Esophagus muscularis mucosa (tissue), 4 donors: ENCODE results near the gene AIG1. TPM values are rescaled to one million over a fixed set of nuclear protein-coding genes. Genes with fewer than 3 reads are reported as not detected.

Source experiments
- DNase-seq: peaks from one replicate; pipeline ENCODE4 v3.0.0-alpha.2; 2017; ENCODE audit errors: extremely low spot score
- H3K27ac ChIP-seq, 4 donors: fragments of 200-600 bp; sonication (generic); replicated peaks in 1 of 4; 1 replicate in 3 of 4; 2 replicates in 1 of 4; pipeline ENCODE4 v1.5.1; 2016 to 2019; ENCODE audit warnings: mild to moderate bottlenecking in 1 of 4
- H3K27me3 ChIP-seq, 4 donors: fragments of 200-600 bp; sonication (generic); one replicate each; pipeline versions ENCODE4 v1.5.1 to v1.6.0; 2016 to 2019
- H3K36me3 ChIP-seq, 4 donors: fragments of 200-600 bp; sonication (generic); one replicate each; pipeline ENCODE4 v1.5.1; 2016 to 2019
- H3K4me1 ChIP-seq, 4 donors: fragments of 200-600 bp; sonication (generic); one replicate each; pipeline ENCODE4 v1.5.1; 2016 to 2019
- H3K4me3 ChIP-seq, 4 donors: fragments of 200-600 bp; sonication (generic); 1 replicate in 2 of 4; 2 replicates in 2 of 4; pipeline ENCODE4 v1.5.1; 2016 to 2019; ENCODE audit warnings: mild to moderate bottlenecking in 4 of 4, moderate library complexity in 1 of 4
- H3K9me3 ChIP-seq, 4 donors: fragments of 200-600 bp; sonication (generic); 1 replicate in 3 of 4; 2 replicates in 1 of 4; pipeline ENCODE4 v1.5.1; 2016 to 2019
- CTCF ChIP-seq, 3 experiments: fragments of 200-600 bp in 2 of 3; fragments of 450-650 bp in 1 of 3; sonication (generic) in 2 of 3; IDR thresholded peaks; one replicate each; pipeline ENCODE4 v1.5.1; 2017 to 2019; ENCODE audit warnings: antibody characterized with exemption in 3 of 3, mild to moderate bottlenecking in 2 of 3, moderate library complexity in 1 of 3
- EP300 ChIP-seq: sonication (generic); formaldehyde crosslinking; IDR thresholded peaks from one replicate; pipeline ENCODE4 v1.6.1; 2017; ENCODE audit warnings: antibody characterized with exemption
- POLR2A ChIP-seq: fragments of 450-650 bp; IDR thresholded peaks from one replicate; pipeline ENCODE4 v1.6.1; 2017; ENCODE audit warnings: antibody characterized with exemption, moderate library complexity, mild to moderate bottlenecking, low read depth
- POLR2AphosphoS5 ChIP-seq, 2 donors: sonication (generic); formaldehyde crosslinking; IDR thresholded peaks; one replicate each; pipeline ENCODE4 v1.6.1; 2017; ENCODE audit warnings: antibody characterized with exemption in 2 of 2
- WGBS: methylation state at CpG from one replicate; pipeline ENCODE4 v1.1.5; 2018; 5-methylcytosine and 5-hydroxymethylcytosine counted together
- intact Hi-C: fragments of 100-400 bp; cut with DNase I; formaldehyde crosslinking; loops from one replicate; pipeline ENCODE4 v1.15.1; 2023
- total RNA-seq, 4 donors: library from RNA; depleted of rRNA; stranded (reverse); fragments of >200 nt; gene quantifications; one replicate each; pipeline versions ENCODE4 v1.1.0 to v1.2.1, GENCODE V29; 2016

Gene AIG1
- total RNA-seq, 4 donors from 2014 or later: 21.0 to 26.3 (median 23.4) TPM

GRCh38 chr6:143123081-143123480, 62.4 kb downstream of the AIG1 start:
- no peak overlapping the region for H3K27ac ChIP-seq
- intact Hi-C loops: no loop called here
- no peaks in the 10 kb centered on the region for H3K9me3 ChIP-seq
- no peak overlapping the region for H3K4me3 ChIP-seq
- DNase-seq: no peak
- no peaks in the 10 kb centered on the region for H3K27me3 ChIP-seq
- no peak for TF ChIP-seq CTCF (IDR thresholded peaks at IDR 0.05)
- TF ChIP-seq EP300: no peak
- TF ChIP-seq POLR2AphosphoS5 (IDR thresholded peaks at IDR 0.05): no peak
- TF ChIP-seq POLR2A: no peak
- no peaks in the 10 kb centered on the region for H3K4me1 ChIP-seq
- peaks cover 0 to 5% (median 2%) of the 10 kb centered on the region in 4 donors for H3K36me3 ChIP-seq
- WGBS: 100% methylated on average over 1 of the region's 1 CpG

- Histone ChIP-seq H3K27me3 (no peaks in the 10 kb centered on the region), H3K36me3 (peaks cover 0 to 7% (median 2%) of the 10 kb centered on the region in 4 donors), H3K27ac (no peak overlapping the region), H3K4me1 (no peaks in the 10 kb centered on the region), H3K4me3 (no peak overlapping the region), H3K9me3 (no peaks in the 10 kb centered on the region)
- 100% methylated on average over 2 of the region's 2 CpGs for WGBS
- DNase-seq: no peak
- TF ChIP-seq EP300 (no peak), POLR2AphosphoS5 (IDR thresholded peaks at IDR 0.05) (no peak), CTCF (IDR thresholded peaks at IDR 0.05) (no peak), POLR2A (no peak)
- intact Hi-C loops: no loop called here
These were observed 63.3 kb downstream of the AIG1 start for GRCh38 chr6:143123941-143124340.

- Histone ChIP-seq H3K4me3 (no peak overlapping the region), H3K27ac (no peak overlapping the region), H3K4me1 (no peaks in the 10 kb centered on the region), H3K9me3 (peaks cover 0 to 7% (median 2%) of the 10 kb centered on the region in 4 donors), H3K27me3 (no peaks in the 10 kb centered on the region), H3K36me3 (peaks cover 0 to 10% (median 2%) of the 10 kb centered on the region in 4 donors)
- 94% methylated on average over 3 of the region's 3 CpGs for WGBS
- TF ChIP-seq CTCF (IDR thresholded peaks at IDR 0.05): no peak
- no peak for TF ChIP-seq POLR2A
- no peak for DNase-seq
- intact Hi-C loops: no loop called here
These were observed 64.8 kb downstream of the AIG1 start for GRCh38 chr6:143125455-143125854.

GRCh38 chr6:143125864-143126573, 65.3 kb downstream of the AIG1 start:
- Histone ChIP-seq H3K36me3 (peaks cover 0 to 10% (median 2%) of the 10 kb centered on the region in 4 donors), H3K4me3 (no peak overlapping the region), H3K27ac (no peak overlapping the region), H3K27me3 (no peaks in the 10 kb centered on the region), H3K9me3 (peaks cover 0 to 13% (median 5%) of the 10 kb centered on the region in 4 donors), H3K4me1 (no peaks in the 10 kb centered on the region)
- DNase-seq: no peak
- TF ChIP-seq POLR2AphosphoS5 (IDR thresholded peaks at IDR 0.05) (no peak), EP300 (no peak), POLR2A (no peak), CTCF (IDR thresholded peaks at IDR 0.05) (no peak)
- intact Hi-C loops: no loop called here
- WGBS: 95% methylated on average over 12 of the region's 12 CpGs

GRCh38 chr6:143126574-143126941, 65.9 kb downstream of the AIG1 start:
- Histone ChIP-seq H3K9me3 (peaks cover 0 to 15% (median 6%) of the 10 kb centered on the region in 4 donors), H3K36me3 (peaks cover 0 to 10% (median 2%) of the 10 kb centered on the region in 4 donors), H3K27ac (no peak overlapping the region), H3K27me3 (no peaks in the 10 kb centered on the region), H3K4me3 (no peak overlapping the region), H3K4me1 (no peaks in the 10 kb centered on the region)
- no peak for TF ChIP-seq POLR2AphosphoS5 (IDR thresholded peaks at IDR 0.05)
- 88% methylated on average over 1 of the region's 1 CpG for WGBS
- no peak for DNase-seq
- intact Hi-C loops: no loop called here
